Measurements from ENCODE around the gene ZDHHC4. TPM values are rescaled to one million over a fixed set of nuclear protein-coding genes. Genes with fewer than 3 reads are reported as not detected.
A peak's percentile ranks its signal among the peaks of the same experiment; 100 is the strongest.

ZDHHC4 gene
- total and polyA plus RNA-seq, 2 of the 13 experiments (the other 11 are each of a cell fraction or from before 2014, with no cell fraction given), result 83.2 to 188 TPM

GRCh38 chr7:6575281-6576023 lies 1.8 kb upstream of the ZDHHC4 start (continued):
- TF ChIP-seq KLF6 (CRISPR knock-in tag; IDR thresholded peaks at IDR 0.05), result no peak
- TF ChIP-seq CENPX (CRISPR knock-in tag; IDR thresholded peaks at IDR 0.05), result no peak
- TF ChIP-seq PRDM4 (CRISPR knock-in tag; IDR thresholded peaks at IDR 0.05; ENCODE audit: borderline replicate concordance), result no peak
- TF ChIP-seq TCF7L2 (IDR thresholded peaks at IDR 0.05; ENCODE audit: low read depth, low read length), result no peak
- peak; percentile 56; the same call in 1 of the 2 replicates for TF ChIP-seq HOXA5 (CRISPR knock-in tag; IDR thresholded peaks at IDR 0.05)
- no peak for TF ChIP-seq ARID3A (IDR thresholded peaks at IDR 0.05; ENCODE audit: low read depth, low read length)
- TF ChIP-seq MTF2 (CRISPR knock-in tag; IDR thresholded peaks at IDR 0.05; ENCODE audit: borderline replicate concordance), result no peak
- TF ChIP-seq IRX3 (CRISPR knock-in tag; IDR thresholded peaks at IDR 0.05; ENCODE audit: borderline replicate concordance, low read depth), result no peak
- peak; percentile 84 for TF ChIP-seq MED1 (CRISPR knock-in tag; IDR thresholded peaks at IDR 0.05)
- TF ChIP-seq ZFAT (CRISPR knock-in tag; conservative IDR thresholded peaks at IDR 0.05), result no peak
- TF ChIP-seq TMF1 (CRISPR knock-in tag; IDR thresholded peaks at IDR 0.05; ENCODE audit: low read depth), result no peak
- no peak for TF ChIP-seq ZBTB26 (CRISPR knock-in tag; IDR thresholded peaks at IDR 0.05; ENCODE audit: borderline replicate concordance)
- TF ChIP-seq ZSCAN25 (CRISPR knock-in tag; IDR thresholded peaks at IDR 0.05), result no peak
- TF ChIP-seq ZNF577 (CRISPR knock-in tag; IDR thresholded peaks at IDR 0.05; ENCODE audit: borderline replicate concordance, low read depth), result no peak
- no peak for TF ChIP-seq SRY (CRISPR knock-in tag; IDR thresholded peaks at IDR 0.05)
- no peak for TF ChIP-seq HHEX (CRISPR knock-in tag; IDR thresholded peaks at IDR 0.05)
- peak; percentile 74 for TF ChIP-seq RARA (CRISPR knock-in tag; IDR thresholded peaks at IDR 0.05)
- no peak for TF ChIP-seq ZNF597 (CRISPR knock-in tag; IDR thresholded peaks at IDR 0.05)
- TF ChIP-seq ZNF616 (CRISPR knock-in tag; IDR thresholded peaks at IDR 0.05; ENCODE audit: low read depth), result no peak
- no peak for TF ChIP-seq ARNT2 (CRISPR knock-in tag; IDR thresholded peaks at IDR 0.05; ENCODE audit: low read depth)
- TF ChIP-seq MYPOP (CRISPR knock-in tag; IDR thresholded peaks at IDR 0.05), result no peak
- TF ChIP-seq IRF2 (CRISPR knock-in tag; IDR thresholded peaks at IDR 0.05), result no peak
- no peak for TF ChIP-seq MBNL3 (CRISPR knock-in tag; conservative IDR thresholded peaks at IDR 0.05)
